K562 (cell line): ENCODE data around the gene GRIA2. TPM values are rescaled to one million over a fixed set of nuclear protein-coding genes. Genes with fewer than 3 reads are reported as not detected.

Experiments used
- ATAC-seq: fragments of 200-7000 bp; cut with Tn5 transposase; 3 replicates; pipeline ENCODE4 v1.9.1; 2020; ENCODE audit warnings: moderate library complexity
- BruUV-seq: library from RNA; stranded (reverse); fragments of 400-500 nt; replicated peaks from 2 replicates; lab custom pipeline; 2021; lab: Mats Ljungman, UMichigan
- CTCF ChIA-PET: fragments of 300-600 bp; formaldehyde crosslinking; extraction: SDS; loops from one replicate; lab custom pipeline; 2021; ENCODE audit warnings: low intra/inter-chr PET ratio; lab: Yijun Ruan, JAX
- POLR2A ChIA-PET: fragments of 300-600, 350-650 bp; sonication (Branson Sonifier 250); formaldehyde crosslinking; extraction: SDS; loops from one replicate; lab custom pipeline; 2021; ENCODE audit warnings: antibody characterized with exemption, inconsistent platforms; lab: Yijun Ruan, JAX
- DNase-seq, 4 experiments: peaks; one replicate each; pipeline versions ENCODE4 v3.0.0 to v3.0.0-alpha.2; 2011 to 2018; ENCODE audit warnings: low spot score in 3 of 4, mixed read lengths in 3 of 4; ENCODE audit errors: extremely low read depth in 1 of 4
- FAIRE-seq: peaks from 2 replicates; lab custom pipeline; 2011; peaks lifted over from hg19 to GRCh38; lab: Jason Lieb, UNC
- H2AFZ ChIP-seq: 2 replicates; pipeline ENCODE4 v1.6.0; 2011; ENCODE audit warnings: low read depth, low read length, control low read depth, inconsistent platforms
- H3K27ac ChIP-seq: fragments of 200-600 bp; 3 replicates; pipeline ENCODE4 v1.8.0; 2011; ENCODE audit warnings: low read depth, mild to moderate bottlenecking, control low read depth, inconsistent platforms, low read length, moderate library complexity, mixed read lengths; ENCODE audit errors: extremely low read depth
- H3K27me3 ChIP-seq, 2 experiments: fragments of 300-600 bp in 1 of 2; 2 replicates in 1 of 2; 3 replicates in 1 of 2; pipeline versions ENCODE4 v1.6.0 to v1.8.0; 2011; ENCODE audit warnings: inconsistent platforms in 2 of 2, low read length in 2 of 2, mild to moderate bottlenecking in 1 of 2, mixed read lengths in 1 of 2, moderate library complexity in 1 of 2; ENCODE audit not compliant: control insufficient read depth in 2 of 2, insufficient read depth in 2 of 2
- H3K36me3 ChIP-seq: fragments of 300-600 bp; 3 replicates; pipeline ENCODE4 v1.8.0; 2011; ENCODE audit warnings: mild to moderate bottlenecking, low read length, inconsistent platforms; ENCODE audit not compliant: control insufficient read depth, insufficient read depth
- H3K4me1 ChIP-seq, 2 experiments: fragments of 200-600 bp in 1 of 2; replicated peaks in 1 of 2; 2 replicates in 1 of 2; 3 replicates in 1 of 2; pipeline versions ENCODE4 v1.5.1 to v1.8.0; 2011; ENCODE audit warnings: inconsistent platforms in 2 of 2, low read length in 2 of 2, mild to moderate bottlenecking in 1 of 2, mixed read lengths in 1 of 2, moderate library complexity in 1 of 2; ENCODE audit not compliant: control insufficient read depth in 2 of 2, insufficient read depth in 2 of 2
- H3K4me2 ChIP-seq: 2 replicates; pipeline ENCODE4 v1.6.1; 2011; ENCODE audit warnings: low read length, control low read depth, inconsistent platforms, mixed read lengths; ENCODE audit not compliant: insufficient read depth
- H3K4me3 ChIP-seq: fragments of 200-600 bp; sonication (generic), shearing (Covaris generic); 2 replicates; pipeline ENCODE4 v1.5.1; 2016; ENCODE audit warnings: control low read depth, inconsistent platforms
- H3K79me2 ChIP-seq: fragments of 200-600 bp; 3 replicates; pipeline ENCODE4 v1.8.0; 2011; ENCODE audit warnings: low read length, inconsistent platforms; ENCODE audit not compliant: control insufficient read depth, insufficient read depth
- H3K9ac ChIP-seq, 2 experiments: 2 replicates each; pipeline versions ENCODE4 v1.6.0 to v1.6.1; 2011; ENCODE audit warnings: low read depth in 2 of 2, low read length in 2 of 2, control low read depth in 1 of 2, inconsistent platforms in 1 of 2, mild to moderate bottlenecking in 1 of 2, mixed read lengths in 1 of 2; ENCODE audit not compliant: insufficient read depth in 1 of 2
- H3K9me1 ChIP-seq: one replicate; pipeline ENCODE4 v1.6.0; 2011; ENCODE audit warnings: inconsistent platforms, mild to moderate bottlenecking, low read length, moderate library complexity; ENCODE audit not compliant: control insufficient read depth, insufficient read depth
- H3K9me3 ChIP-seq: replicated peaks from 2 replicates; pipeline ENCODE4 v1.5.1; 2011; ENCODE audit warnings: low read depth, low read length, inconsistent platforms; ENCODE audit not compliant: control insufficient read depth, insufficient read depth
- H4K20me1 ChIP-seq: replicated peaks from 2 replicates; pipeline ENCODE4 v1.6.1; 2011; ENCODE audit warnings: low read length, inconsistent platforms, mixed read lengths; ENCODE audit not compliant: control insufficient read depth, insufficient read depth
- ARID3A ChIP-seq: IDR thresholded peaks from 2 replicates; pipeline ENCODE4 v1.6.1; 2012; ENCODE audit warnings: low read depth, low read length, improper control_type of control experiment, borderline replicate concordance
- ARID4B ChIP-seq: sonication (generic); formaldehyde crosslinking; IDR thresholded peaks from 2 replicates; pipeline ENCODE4 v1.8.0; 2022; ENCODE audit warnings: mild to moderate bottlenecking, missing genetic modification reagents
- GTF3C2 ChIP-seq: IDR thresholded peaks from 3 replicates; pipeline ENCODE4 v1.6.1; 2011; ENCODE audit warnings: borderline replicate concordance, mild to moderate bottlenecking, moderate library complexity; ENCODE audit not compliant: insufficient read length; ENCODE audit errors: extremely low read depth
- PREB ChIP-seq: sonication (generic); formaldehyde crosslinking; IDR thresholded peaks from 2 replicates; pipeline ENCODE4 v1.8.1; 2023; ENCODE audit warnings: mild to moderate bottlenecking, missing genetic modification reagents
- PRMT5 ChIP-seq: sonication (generic); formaldehyde crosslinking; IDR thresholded peaks from 2 replicates; pipeline ENCODE4 v1.5.0; 2020; ENCODE audit warnings: missing genetic modification reagents
- PTRF ChIP-seq: fragments of 450-650 bp; IDR thresholded peaks from 2 replicates; pipeline ENCODE4 v1.6.1; 2016; ENCODE audit warnings: mild to moderate bottlenecking, missing genetic modification characterization, missing compliant biosample characterization
- PYGO2 ChIP-seq: fragments of 450-650 bp; IDR thresholded peaks from 2 replicates; pipeline ENCODE4 v1.6.1; 2016; ENCODE audit warnings: mild to moderate bottlenecking, missing genetic modification characterization, moderate library complexity, missing compliant biosample characterization
- THRAP3 ChIP-seq: fragments of 450-650 bp; IDR thresholded peaks from 2 replicates; pipeline ENCODE4 v1.6.1; 2016; ENCODE audit warnings: mild to moderate bottlenecking, inconsistent platforms, borderline replicate concordance
- ZC3H4 ChIP-seq: sonication (generic); formaldehyde crosslinking; IDR thresholded peaks from 2 replicates; pipeline ENCODE4 v1.9.0; 2021; ENCODE audit warnings: missing genetic modification reagents, borderline replicate concordance
- ZNF140 ChIP-seq: fragments of 250-450 bp; sonication (Bioruptor Pico); IDR thresholded peaks from 2 replicates; pipeline ENCODE4 v1.8.0; 2021; ENCODE audit warnings: moderate library complexity, mild to moderate bottlenecking, inconsistent platforms
- ZNF445 ChIP-seq: fragments of 250-450 bp; sonication (Bioruptor Pico); IDR thresholded peaks from 2 replicates; pipeline ENCODE4 v1.4.0; 2020; ENCODE audit warnings: low read depth, mild to moderate bottlenecking, moderate library complexity
- WGBS: fragments of 100-300 bp; shearing (Covaris generic); methylation state at CpG from one replicate; pipeline ENCODE4 v1.1.6; 2016; ENCODE audit warnings: low coverage, mixed read lengths; ENCODE audit not compliant: insufficient coverage; ENCODE audit errors: missing lambda C conversion rate; 5-methylcytosine and 5-hydroxymethylcytosine counted together
- in situ Hi-C: fragments of 300-500 bp; cut with MboI; formaldehyde crosslinking; loops from 4 replicates; pipeline ENCODE4 v1.15.0; 2018; ENCODE audit warnings: inconsistent platforms, mixed read lengths
- intact Hi-C: fragments of 100-400 bp; cut with micrococcal nuclease; formaldehyde crosslinking; loops from 2 replicates; pipeline ENCODE4 v1.14.2; 2022
- polyA plus RNA-seq, 8 experiments: library from polyadenylated mRNA; depleted of rRNA in 4 of 8; stranded (reverse) in 5 of 8; unstranded in 3 of 8; fragments of >200 nt; fragmentation: Nextera tagmentation in 2 of 8; fragmentation: Illumina TruSeq in 1 of 8; extraction: Ambion mirVana in 2 of 8; extraction: Trizol in 1 of 8; gene quantifications; 2 replicates each; pipeline versions ENCODE4 v1.2.1 to v1.2.3, GENCODE V29; 2011 to 2014; ENCODE audit warnings: inconsistent platforms in 1 of 8, missing spikeins in 1 of 8
- total RNA-seq, 7 experiments: library from RNA; depleted of rRNA in 6 of 7; stranded (reverse); fragments of >200 nt in 6 of 7; fragmentation: Illumina TruSeq in 2 of 7; extraction: Trizol in 2 of 7; gene quantifications; 2 replicates each; pipeline versions ENCODE4 v1.2.1 to v1.2.3, GENCODE V29; 2011 to 2021; ENCODE audit warnings: low replicate concordance in 1 of 7

GRIA2 gene
- total and polyA plus RNA-seq, 9 of the 15 experiments (the other 6 are each of a cell fraction or from before 2014, with no cell fraction given) = 0.07 TPM; not detected in 8

GRCh38 chr4:157372154-157372553, 151.6 kb downstream of the GRIA2 start:
- Histone ChIP-seq H3K9ac (no peak overlapping the region), H3K4me3 (no peak overlapping the region), H4K20me1 (no peaks in the 10 kb centered on the region), H3K9me1 (no peaks in the 10 kb centered on the region), H3K4me2 (no peak overlapping the region), H3K27me3 (no peaks in the 10 kb centered on the region), H2AFZ (no peak overlapping the region), H3K27ac (no peak overlapping the region), H3K79me2 (no peaks in the 10 kb centered on the region), H3K4me1 (no peaks in the 10 kb centered on the region), H3K9me3 (no peaks in the 10 kb centered on the region), H3K36me3 (no peaks in the 10 kb centered on the region)
- intact Hi-C loops = no loop called here
- DNase-seq (no peak), FAIRE-seq (no peak), ATAC-seq (no peak)
- in situ Hi-C loops = no loop called here
- CTCF ChIA-PET = no interaction called here
- 0% methylated on average over 3 of the region's 3 CpGs for WGBS
- no TSS peak for BruUV-seq
- POLR2A ChIA-PET = no interaction called here
- TF ChIP-seq ARID3A = no peak
- no peak for TF ChIP-seq PREB (CRISPR knock-in tag)
- TF ChIP-seq PYGO2 (tag) = no peak
- TF ChIP-seq PTRF (tag) = no peak
- TF ChIP-seq ZNF445 (CRISPR knock-in tag) = no peak
- no peak for TF ChIP-seq PRMT5
- TF ChIP-seq GTF3C2 = no peak
- TF ChIP-seq ARID4B = no peak
- no peak for TF ChIP-seq ZNF140 (CRISPR knock-in tag)
- TF ChIP-seq THRAP3 = no peak
- TF ChIP-seq ZC3H4 (CRISPR knock-in tag) = no peak
